ENCODE results near the gene SENP1.

The SENP1 gene

GRCh38 chr12:48110691-48111311, 4.9 kb upstream of the SENP1 start:
- no peak for DNase-seq

- DNase-seq: no peak
Measured at GRCh38 chr12:48109424-48109823, 3.5 kb upstream of the SENP1 start.

- DNase-seq: no peak
Measured at GRCh38 chr12:48106681-48107613, 1.1 kb upstream of the SENP1 start.

- DNase-seq: peak; percentile 50
Measured at GRCh38 chr12:48105321-48105866, 485 bp downstream of the SENP1 start.

GRCh38 chr12:48104531-48104930, 1.3 kb downstream of the SENP1 start:
- DNase-seq: no peak

- DNase-seq: no peak
Measured at GRCh38 chr12:48092611-48093010, 13.3 kb downstream of the SENP1 start.

- no peak for DNase-seq
Measured at GRCh38 chr12:48086327-48086726, 19.6 kb downstream of the SENP1 start.

- DNase-seq: no peak
Measured at GRCh38 chr12:48084841-48085460, 20.9 kb downstream of the SENP1 start.

GRCh38 chr12:48084066-48084465, 21.8 kb downstream of the SENP1 start:
- no peak for DNase-seq

GRCh38 chr12:48080821-48081220, 25.1 kb downstream of the SENP1 start:
- no peak for DNase-seq

- DNase-seq: no peak
Measured at GRCh38 chr12:48080285-48080684, 25.6 kb downstream of the SENP1 start.

GRCh38 chr12:48078901-48079300, 27.0 kb downstream of the SENP1 start:
- no peak for DNase-seq

- no peak for DNase-seq
Measured at GRCh38 chr12:48077111-48077510, 28.8 kb downstream of the SENP1 start.

GRCh38 chr12:48075832-48076231, 30.0 kb downstream of the SENP1 start:
- no peak for DNase-seq

GRCh38 chr12:48074266-48074665, 31.6 kb downstream of the SENP1 start:
- no peak for DNase-seq

GRCh38 chr12:48072266-48072665, 33.6 kb downstream of the SENP1 start:
- no peak for DNase-seq

- DNase-seq: no peak
Measured at GRCh38 chr12:48071808-48072207, 34.1 kb downstream of the SENP1 start.

- DNase-seq: no peak
Measured at GRCh38 chr12:48070731-48071130, 35.1 kb downstream of the SENP1 start.

- DNase-seq: no peak
Measured at GRCh38 chr12:48070033-48070432, 35.8 kb downstream of the SENP1 start.

GRCh38 chr12:48069241-48069640, 36.6 kb downstream of the SENP1 start:
- no peak for DNase-seq

- DNase-seq: no peak
Measured at GRCh38 chr12:48068457-48068856, 37.4 kb downstream of the SENP1 start.

- no peak for DNase-seq
Measured at GRCh38 chr12:48067250-48067938, 38.5 kb downstream of the SENP1 start.

GRCh38 chr12:48065041-48065440, 40.8 kb downstream of the SENP1 start:
- no peak for DNase-seq
